Common myeloid progenitor, CD34-positive (primary cell): ENCODE measurements around the gene FHDC1.

Source experiments
- CTCF ChIA-PET: fragments of 350-600 bp; sonication (Branson Sonifier 250); formaldehyde crosslinking; loops from one replicate; lab custom pipeline; 2021; ENCODE audit warnings: antibody characterized with exemption; lab: Charles Lee
- POLR2A ChIA-PET: fragments of 350-600 bp; sonication (Branson Sonifier 250); formaldehyde crosslinking; loops from one replicate; lab custom pipeline; 2021; ENCODE audit warnings: antibody characterized with exemption; lab: Charles Lee
- DNase-seq, 3 donors: peaks; one replicate each; pipeline versions ENCODE4 v3.0.0 to v3.0.0-alpha.2; 2013
- H3K27ac ChIP-seq, 2 experiments: 1 replicate in 1 of 2; 2 replicates in 1 of 2; pipeline ENCODE4 v1.7.0; 2013; ENCODE audit warnings: inconsistent platforms in 2 of 2, low read length in 2 of 2, mild to moderate bottlenecking in 2 of 2, low read depth in 1 of 2, moderate library complexity in 1 of 2; ENCODE audit not compliant: severe bottlenecking in 2 of 2, insufficient read depth in 1 of 2, poor library complexity in 1 of 2
- H3K27me3 ChIP-seq, 5 experiments: replicated peaks in 2 of 5; 1 replicate in 3 of 5; 2 replicates in 2 of 5; pipeline versions ENCODE4 v1.6.1 to v1.7.0; 2013; ENCODE audit warnings: low read length in 4 of 5, mild to moderate bottlenecking in 2 of 5, moderate library complexity in 2 of 5, inconsistent platforms in 1 of 5; ENCODE audit not compliant: insufficient read depth in 5 of 5, control insufficient read depth in 4 of 5
- H3K36me3 ChIP-seq, 4 experiments: 1 replicate in 2 of 4; 2 replicates in 2 of 4; pipeline versions ENCODE4 v1.6.1 to v1.7.0; 2013; ENCODE audit warnings: low read length in 3 of 4, control low read depth in 1 of 4, mild to moderate bottlenecking in 1 of 4; ENCODE audit not compliant: control insufficient read depth in 4 of 4, insufficient read depth in 4 of 4
- H3K4me1 ChIP-seq, 4 experiments: 1 replicate in 3 of 4; 2 replicates in 1 of 4; pipeline versions ENCODE4 v1.6.1 to v1.7.1; 2013; ENCODE audit warnings: low read length in 3 of 4, mild to moderate bottlenecking in 3 of 4, control low read depth in 1 of 4, inconsistent platforms in 1 of 4, moderate library complexity in 1 of 4; ENCODE audit not compliant: control insufficient read depth in 4 of 4, insufficient read depth in 4 of 4; ENCODE audit errors: control extremely low read depth in 1 of 4
- H3K4me3 ChIP-seq, 7 experiments: 1 replicate in 4 of 7; 2 replicates in 3 of 7; pipeline versions ENCODE4 v1.5.1 to v1.7.0; 2013; ENCODE audit warnings: mild to moderate bottlenecking in 7 of 7, low read length in 6 of 7, moderate library complexity in 6 of 7, inconsistent platforms in 2 of 7, low read depth in 2 of 7, control low read depth in 1 of 7; ENCODE audit not compliant: insufficient read depth in 4 of 7, control insufficient read depth in 1 of 7; ENCODE audit errors: extremely low read depth in 1 of 7
- H3K9me3 ChIP-seq, 5 experiments: 1 replicate in 4 of 5; 2 replicates in 1 of 5; pipeline versions ENCODE4 v1.6.1 to v1.7.1; 2013; ENCODE audit warnings: low read length in 4 of 5, mild to moderate bottlenecking in 2 of 5, inconsistent platforms in 1 of 5, low read depth in 1 of 5, moderate library complexity in 1 of 5; ENCODE audit not compliant: control insufficient read depth in 4 of 5, insufficient read depth in 2 of 5; ENCODE audit errors: control extremely low read depth in 1 of 5
- WGBS: methylation state at CpG from one replicate; pipeline ENCODE4 v1.1.5; 2013; ENCODE audit not compliant: insufficient coverage; 5-methylcytosine and 5-hydroxymethylcytosine counted together

The FHDC1 gene

GRCh38 chr4:152956650-152957436 lies 20.7 kb downstream of the FHDC1 start:
- Histone ChIP-seq H3K36me3 (no peaks in the 10 kb centered on the region), H3K9me3 (no peaks in the 10 kb centered on the region), H3K4me1 (no peaks in the 10 kb centered on the region), H3K4me3 (no peak overlapping the region), H3K27me3 (no peaks in the 10 kb centered on the region), H3K27ac (no peak overlapping the region)
- CTCF ChIA-PET = interaction anchor here (2.2 kb wide), 1 partner anchor 126 kb away, joined by 6 read pairs; no protein-coding TSS in a partner anchor
- POLR2A ChIA-PET = interaction anchor here (1.0 kb wide), 1 partner anchor 26 kb away, joined by 3 read pairs; no protein-coding TSS in a partner anchor
- WGBS = 98% methylated on average over 12 of the region's 12 CpGs
- DNase-seq = no peak

- Histone ChIP-seq H3K4me1 (no peaks in the 10 kb centered on the region), H3K4me3 (no peak overlapping the region), H3K27ac (no peak overlapping the region), H3K9me3 (no peaks in the 10 kb centered on the region), H3K36me3 (no peaks in the 10 kb centered on the region), H3K27me3 (no peaks in the 10 kb centered on the region)
- ChIA-PET POLR2A (no interaction called here), CTCF (interaction anchor here (1.2 kb wide), 1 partner anchor 170 kb away, joined by 3 read pairs; no protein-coding TSS in a partner anchor)
- no peak for DNase-seq
- WGBS = 83% methylated on average over 6 of the region's 11 CpGs
Measured at GRCh38 chr4:152957437-152958171, 21.5 kb downstream of the FHDC1 start.

GRCh38 chr4:152959080-152959479 lies 23.0 kb downstream of the FHDC1 start:
- H3K9me3 ChIP-seq = no peaks in the 10 kb centered on the region
- H3K27me3 ChIP-seq = no peaks in the 10 kb centered on the region
- no peaks in the 10 kb centered on the region for H3K36me3 ChIP-seq
- no peaks in the 10 kb centered on the region for H3K4me1 ChIP-seq
- ChIA-PET CTCF (interaction anchor here (1.2 kb wide), 1 partner anchor 168 kb away, joined by 3 read pairs; no protein-coding TSS in a partner anchor), POLR2A (no interaction called here)
- no peak overlapping the region for H3K4me3 ChIP-seq
- no peak overlapping the region for H3K27ac ChIP-seq
- no CpG with 5 or more reads among the region's 2 CpGs for WGBS
- no peak for DNase-seq

- POLR2A ChIA-PET = no interaction called here
Measured at GRCh38 chr4:152960082-152960481, 24.0 kb downstream of the FHDC1 start.

GRCh38 chr4:152961014-152961772 lies 25.1 kb downstream of the FHDC1 start:
- WGBS = 100% methylated on average over 5 of the region's 14 CpGs
- DNase-seq = no peak
- Histone ChIP-seq H3K27ac (no peak overlapping the region), H3K9me3 (no peaks in the 10 kb centered on the region), H3K27me3 (no peaks in the 10 kb centered on the region), H3K4me1 (no peaks in the 10 kb centered on the region), H3K4me3 (no peak overlapping the region), H3K36me3 (no peaks in the 10 kb centered on the region)
- POLR2A ChIA-PET = no interaction called here
- CTCF ChIA-PET = interaction anchor here (1.5 kb wide), 1 partner anchor 129 kb away, joined by 4 read pairs; no protein-coding TSS in a partner anchor

More at GRCh38 chr4:152960082-152960481, 24.0 kb downstream of the FHDC1 start:
- H3K4me1 ChIP-seq = no peaks in the 10 kb centered on the region
- no peak overlapping the region for H3K27ac ChIP-seq
- H3K9me3 ChIP-seq = no peaks in the 10 kb centered on the region
- CTCF ChIA-PET = interaction anchor here (1.5 kb wide), 1 partner anchor 130 kb away, joined by 4 read pairs; no protein-coding TSS in a partner anchor
- H3K36me3 ChIP-seq = no peaks in the 10 kb centered on the region
- no peaks in the 10 kb centered on the region for H3K27me3 ChIP-seq
- no peak overlapping the region for H3K4me3 ChIP-seq
- no peak for DNase-seq
- 100% methylated on average over 1 of the region's 3 CpGs for WGBS

GRCh38 chr4:152961773-152962115 lies 25.6 kb downstream of the FHDC1 start:
- CTCF ChIA-PET = interaction anchor here (1.5 kb wide), 1 partner anchor 128 kb away, joined by 4 read pairs; no protein-coding TSS in a partner anchor
- POLR2A ChIA-PET = no interaction called here
- Histone ChIP-seq H3K27ac (no peak overlapping the region), H3K36me3 (no peaks in the 10 kb centered on the region), H3K27me3 (no peaks in the 10 kb centered on the region), H3K4me3 (no peak overlapping the region), H3K4me1 (no peaks in the 10 kb centered on the region), H3K9me3 (no peaks in the 10 kb centered on the region)
- DNase-seq = no peak
- WGBS = no CpG with 5 or more reads among the region's 1 CpG
